GM18520 (cell line): Measurements from ENCODE around the gene CMIP.

Experiments used
- ATAC-seq: cut with Tn5 transposase; IDR thresholded peaks from one replicate; pipeline ENCODE4 v1.9.1; 2021; ENCODE audit not compliant: unreplicated experiment

The CMIP gene

DNA sequence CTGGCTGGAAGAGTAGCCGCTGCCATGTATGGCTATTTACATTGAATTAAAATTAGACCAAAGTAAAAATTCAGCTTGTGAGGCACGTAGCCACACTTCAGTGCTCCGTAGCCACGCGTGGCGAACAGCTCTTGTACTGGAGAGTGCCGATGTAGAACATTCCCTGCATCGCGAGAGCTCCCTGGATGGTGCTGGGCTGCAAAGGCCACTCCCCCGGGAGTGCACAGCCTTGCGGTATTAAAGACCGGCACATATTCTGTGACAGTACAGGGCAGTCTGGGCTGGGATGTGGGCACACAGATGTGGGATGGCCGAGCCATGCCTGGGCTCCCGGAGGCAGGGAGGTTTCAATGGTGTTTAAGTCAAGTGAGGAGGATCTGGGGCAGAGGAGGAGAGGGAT, 102.2 kb downstream of the CMIP start:
- no peak for ATAC-seq

DNA sequence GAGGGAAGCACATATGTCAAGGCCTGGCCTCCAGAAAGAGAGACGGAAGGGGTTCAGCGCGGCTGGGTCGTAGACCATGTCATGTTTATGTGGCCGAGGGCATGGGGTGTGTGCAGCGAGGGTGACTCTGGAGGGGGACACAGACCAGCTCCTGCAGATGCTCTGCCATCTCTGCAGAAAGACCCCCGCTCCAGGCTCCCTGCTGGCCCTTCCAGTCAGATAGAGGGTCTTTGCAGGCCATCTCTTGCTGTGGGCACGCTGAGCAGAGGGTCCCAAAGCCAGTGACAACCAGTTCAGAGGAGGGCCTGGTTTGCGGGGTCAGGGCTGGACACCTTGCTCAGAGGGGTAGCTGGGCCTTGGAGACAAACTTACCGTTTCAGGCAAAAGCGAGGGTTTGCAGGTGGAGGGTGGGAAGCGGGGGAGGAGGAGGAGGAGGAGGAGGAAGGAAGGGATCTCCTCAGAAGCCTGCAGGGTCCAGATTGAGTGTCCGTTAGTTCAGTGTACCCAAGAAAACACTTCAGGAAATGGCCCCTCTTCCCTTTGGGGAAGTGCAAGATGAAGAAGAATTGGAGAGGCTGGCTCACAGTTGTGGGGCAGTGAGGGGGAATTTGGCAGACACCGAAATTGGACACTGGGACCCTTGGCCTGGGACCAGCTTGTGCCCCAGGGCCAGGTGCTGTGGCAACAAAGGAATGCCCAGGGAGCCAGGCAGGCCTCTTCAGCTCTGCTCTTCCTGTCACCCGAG, 102.8 kb downstream of the CMIP start:
- no peak for ATAC-seq

DNA sequence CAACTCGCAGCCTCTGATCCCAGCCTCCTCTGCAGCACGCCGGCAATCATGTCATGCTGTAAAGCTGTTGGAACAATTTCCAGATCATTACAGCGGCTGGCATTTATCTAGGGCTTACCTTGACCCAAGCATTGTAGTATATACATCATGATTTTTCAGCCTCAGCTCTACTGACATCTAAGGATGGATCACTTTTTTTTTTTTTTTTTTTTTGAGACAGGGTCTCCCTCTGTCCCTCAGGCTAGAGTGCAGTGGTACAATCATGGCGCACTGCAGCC, 103.3 kb downstream of the CMIP start:
- no peak for ATAC-seq

DNA sequence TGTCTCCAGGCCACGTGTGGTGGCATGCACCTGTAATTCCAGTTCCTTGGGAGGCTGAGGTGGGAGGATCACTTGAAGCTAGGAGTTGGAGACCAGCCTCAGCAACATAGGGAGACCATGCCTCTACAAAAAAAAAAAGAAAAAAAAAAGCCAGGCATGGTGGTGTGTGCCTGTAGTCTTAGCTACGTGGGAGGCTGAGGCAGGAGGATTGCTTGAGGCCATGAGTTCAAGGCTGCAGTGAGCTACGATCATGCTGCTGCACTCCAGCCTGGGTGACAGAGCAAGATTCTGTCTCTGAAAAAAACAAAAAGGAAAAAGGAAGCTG, 103.9 kb downstream of the CMIP start:
- no peak for ATAC-seq

DNA sequence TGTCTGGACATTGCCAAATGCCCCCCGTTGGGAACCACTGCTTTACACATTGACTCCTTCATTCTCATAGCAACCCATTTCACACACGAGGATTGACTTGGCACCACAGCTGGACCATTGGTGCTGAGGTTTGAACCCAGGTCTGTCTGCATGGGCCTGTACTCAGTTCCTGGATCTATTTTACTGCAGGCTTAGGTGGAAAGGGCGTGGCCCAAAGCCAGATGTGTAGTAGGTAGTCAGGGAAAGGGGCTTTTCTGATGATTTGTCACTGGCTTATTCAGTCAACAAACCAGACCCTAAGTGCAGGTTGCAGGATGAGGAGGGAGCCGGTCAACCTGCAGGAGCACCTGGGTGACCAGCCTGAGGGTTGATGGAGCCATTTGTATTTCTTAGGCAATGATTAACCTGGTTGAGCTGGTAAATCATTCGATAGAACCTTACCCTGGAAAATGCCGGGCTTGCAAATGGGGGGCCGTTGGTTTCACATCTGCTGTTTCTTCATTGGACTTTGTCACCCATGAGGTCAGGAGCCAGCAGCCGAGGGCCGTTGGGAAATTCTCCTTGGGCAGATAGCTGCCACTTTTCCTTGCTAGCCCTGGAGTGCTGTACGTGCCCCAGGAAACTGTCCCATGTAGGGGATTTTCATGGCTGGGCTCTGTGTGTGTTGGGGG, 104.4 kb downstream of the CMIP start:
- no peak for ATAC-seq

DNA sequence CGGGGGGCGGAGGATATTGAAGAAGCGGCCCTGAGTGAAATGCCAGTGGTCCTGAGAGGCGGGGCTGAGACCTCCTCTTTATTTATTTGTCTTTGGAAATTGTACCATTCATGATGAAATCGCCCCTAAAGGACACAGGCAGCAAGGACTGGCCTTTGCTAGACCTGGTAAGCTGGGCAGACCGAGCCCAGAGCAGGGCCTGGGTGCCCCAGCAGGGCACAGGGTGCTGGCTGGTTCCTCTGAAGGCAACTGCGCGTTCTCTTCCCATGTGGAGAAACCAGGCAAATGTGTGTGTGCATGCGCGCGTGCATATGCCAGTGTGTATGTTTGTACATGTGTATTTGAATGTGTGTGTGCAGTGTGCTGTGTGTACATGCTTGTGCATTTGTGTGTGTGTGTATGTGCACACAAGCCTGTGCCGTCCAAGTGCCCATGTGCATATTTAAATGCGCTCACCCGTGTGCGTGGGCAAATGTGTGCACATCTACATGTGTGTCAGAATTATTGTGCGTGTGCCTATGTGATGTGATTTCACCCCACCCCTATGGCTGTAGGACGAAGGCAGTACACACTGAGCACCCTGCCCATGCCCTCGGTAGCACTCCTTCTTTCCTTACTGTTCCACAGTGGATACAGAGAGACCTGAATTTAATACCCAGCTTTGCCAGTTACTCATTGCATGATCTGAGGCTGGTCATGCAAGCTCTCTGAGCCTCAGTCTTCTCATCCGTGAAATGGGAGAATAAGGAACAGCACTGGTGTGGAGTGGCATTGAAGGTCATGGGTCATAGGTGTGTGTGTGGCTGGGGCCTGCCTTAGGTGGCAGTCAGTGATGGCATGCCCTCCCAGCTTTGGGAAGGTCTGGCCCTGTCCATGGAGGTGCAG, 105.2 kb downstream of the CMIP start:
- no peak for ATAC-seq

DNA sequence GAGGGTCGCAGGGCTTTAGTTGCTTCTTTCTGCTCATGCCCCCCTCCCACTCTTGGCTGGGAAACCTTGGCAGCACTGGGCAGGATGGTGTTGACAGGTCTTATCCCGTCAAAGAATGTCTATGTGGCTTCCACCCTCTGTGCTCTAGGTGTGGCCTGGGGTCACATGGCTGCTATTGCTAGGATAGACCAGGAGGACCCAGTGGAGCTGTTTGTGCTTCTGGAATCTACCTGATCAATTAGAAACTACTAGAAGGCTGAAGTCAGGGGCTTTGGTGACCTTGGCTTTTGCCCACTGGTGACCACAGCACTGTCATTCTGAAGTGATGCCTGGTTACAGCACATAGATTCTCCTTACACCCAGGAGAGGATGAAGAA, 105.8 kb downstream of the CMIP start:
- no peak for ATAC-seq

DNA sequence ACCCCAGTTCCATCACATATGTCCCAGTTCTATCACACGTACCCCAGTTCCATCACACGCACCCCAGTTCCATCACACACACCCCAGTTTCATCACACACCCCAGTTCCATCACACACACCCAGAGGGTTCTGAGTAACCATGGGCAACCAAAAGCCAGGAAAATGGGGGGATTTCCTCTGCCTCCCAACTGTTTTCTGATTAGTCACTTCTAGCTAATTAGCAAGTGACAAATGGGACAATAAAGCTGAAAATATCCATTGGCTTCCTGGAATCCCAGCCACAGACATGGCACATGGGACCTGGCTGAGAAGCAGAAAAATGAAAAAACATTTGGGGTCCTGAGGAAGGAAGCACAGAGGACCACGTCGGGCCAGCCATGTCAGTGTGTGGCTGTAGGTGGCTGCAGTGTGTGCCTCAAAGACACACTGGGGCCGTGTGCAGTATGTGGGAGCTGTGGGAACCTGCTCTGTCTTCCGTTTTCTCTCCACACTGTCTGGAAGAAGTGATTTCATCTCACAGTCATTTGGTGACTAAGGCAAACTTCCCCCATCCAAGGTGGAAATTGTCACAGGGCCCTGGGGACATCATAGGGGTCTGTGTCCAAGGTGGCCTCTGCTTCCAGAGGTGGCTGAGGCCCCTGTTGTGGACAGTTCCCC, 106.7 kb downstream of the CMIP start:
- ATAC-seq, result no peak

DNA sequence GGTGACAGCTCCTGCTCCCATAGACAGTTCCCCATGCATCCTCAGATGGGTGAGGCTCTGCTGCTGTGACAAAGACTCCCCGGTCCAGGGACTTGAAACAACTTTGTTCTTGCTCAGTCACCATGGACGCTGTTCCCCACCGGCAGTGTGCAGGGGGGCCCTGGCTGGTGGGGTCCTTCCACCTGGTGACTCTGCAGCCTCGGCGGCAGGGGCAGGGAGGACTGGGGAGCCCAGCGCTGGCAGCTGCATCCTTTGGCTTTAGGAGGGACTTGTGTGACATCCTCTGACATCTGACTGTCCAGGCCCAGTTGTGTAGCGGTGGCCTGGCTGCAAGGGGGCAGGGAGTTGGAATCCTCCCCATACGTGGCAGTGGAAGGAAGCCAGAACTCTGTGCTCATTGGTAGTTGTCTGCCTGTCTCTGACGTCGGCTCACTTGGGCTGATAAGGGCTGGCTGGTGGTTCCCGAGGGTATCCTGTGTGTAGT, 107.3 kb downstream of the CMIP start:
- ATAC-seq, result no peak

DNA sequence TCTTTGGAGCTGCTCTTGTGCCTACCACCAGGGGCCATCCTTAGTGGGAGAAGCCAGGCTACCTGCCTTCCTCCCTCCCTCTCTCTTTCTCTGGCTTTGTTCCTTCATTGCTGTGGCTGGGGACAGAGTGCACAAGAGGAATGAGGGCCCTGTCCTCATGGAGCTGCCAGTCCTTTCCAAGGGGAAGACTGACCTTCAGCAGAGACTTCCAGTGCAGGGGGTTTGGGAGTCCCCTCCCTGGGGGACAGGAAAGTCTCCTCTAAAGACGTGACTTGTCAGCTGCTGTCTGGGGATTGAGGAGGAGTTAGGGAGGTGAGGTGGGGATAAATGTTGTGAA, 108.1 kb downstream of the CMIP start:
- ATAC-seq, result no peak

DNA sequence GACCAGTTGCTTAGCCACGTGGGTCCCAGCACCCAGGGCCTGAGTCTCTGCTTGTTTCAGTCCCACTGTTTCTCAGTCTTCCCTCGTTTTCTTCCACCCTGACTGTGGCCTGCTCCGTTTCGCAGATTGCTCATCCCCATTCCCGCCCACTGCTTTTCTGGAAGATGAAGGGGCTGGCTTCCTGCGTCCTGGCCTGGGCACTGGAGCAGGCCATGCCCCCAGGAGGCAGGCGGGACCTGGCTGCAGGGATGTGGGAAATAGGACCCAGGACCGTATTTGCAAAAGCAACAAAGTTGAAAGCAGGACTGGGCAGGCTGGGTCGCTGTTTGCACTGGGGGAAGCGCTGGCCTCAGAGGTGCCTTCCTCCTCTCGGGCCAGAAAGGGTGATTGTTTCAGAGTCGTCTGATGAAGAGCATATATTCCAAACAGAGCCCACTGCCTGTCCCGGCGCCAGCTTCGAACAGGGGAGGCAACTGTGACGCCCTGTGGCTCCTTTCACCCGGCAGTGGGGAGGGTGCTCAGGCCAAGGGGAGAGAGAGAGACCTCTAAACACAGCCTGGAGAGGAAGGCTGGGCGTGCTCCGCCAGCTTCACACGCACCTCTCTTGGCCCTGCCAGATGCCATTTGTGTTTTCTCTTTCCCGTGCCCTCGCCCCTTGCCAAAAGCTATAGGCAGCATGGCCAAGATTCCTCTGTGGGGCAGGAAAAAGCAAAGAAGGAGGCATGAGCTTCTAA, 108.6 kb downstream of the CMIP start:
- no peak for ATAC-seq

DNA sequence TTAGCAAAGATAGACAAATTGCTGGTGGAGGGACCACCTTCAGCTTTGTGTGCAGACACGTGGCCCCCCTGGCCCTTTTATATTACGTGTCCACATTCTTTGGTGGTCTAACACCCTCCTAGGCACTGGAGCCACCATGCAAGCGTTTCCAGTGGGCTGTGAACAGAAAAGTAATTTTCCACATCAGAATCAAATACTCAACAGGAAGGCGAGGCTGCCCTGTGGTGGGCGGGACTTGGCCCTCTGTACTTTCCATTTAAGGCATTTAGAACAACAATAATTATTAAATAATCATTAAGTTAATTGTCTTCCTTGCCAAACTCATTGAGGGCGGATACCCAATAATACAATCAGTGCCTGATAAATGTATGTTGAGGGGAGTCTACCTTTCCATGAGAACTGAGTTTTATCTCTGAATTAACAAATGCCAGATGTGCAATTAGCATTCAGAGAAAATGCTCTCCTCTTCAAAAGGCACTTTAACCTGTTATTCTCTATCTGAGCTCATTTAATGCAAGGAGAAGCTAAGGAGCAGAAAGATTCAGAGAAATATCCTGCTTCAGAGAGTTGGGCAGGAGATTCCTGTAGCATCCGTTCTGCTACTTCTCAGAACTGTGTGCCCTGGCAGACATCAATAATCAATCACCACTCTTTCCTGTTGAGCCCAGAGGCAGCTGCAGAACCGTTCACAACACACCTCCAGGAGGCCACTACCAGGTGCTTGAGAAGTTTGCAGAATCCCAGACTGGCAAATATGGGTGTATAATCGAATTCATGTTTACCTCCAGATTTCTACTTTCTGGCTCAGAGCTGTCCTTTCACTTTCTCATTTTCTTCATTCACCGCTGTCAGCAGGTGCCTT, 109.4 kb downstream of the CMIP start:
- no peak for ATAC-seq

DNA sequence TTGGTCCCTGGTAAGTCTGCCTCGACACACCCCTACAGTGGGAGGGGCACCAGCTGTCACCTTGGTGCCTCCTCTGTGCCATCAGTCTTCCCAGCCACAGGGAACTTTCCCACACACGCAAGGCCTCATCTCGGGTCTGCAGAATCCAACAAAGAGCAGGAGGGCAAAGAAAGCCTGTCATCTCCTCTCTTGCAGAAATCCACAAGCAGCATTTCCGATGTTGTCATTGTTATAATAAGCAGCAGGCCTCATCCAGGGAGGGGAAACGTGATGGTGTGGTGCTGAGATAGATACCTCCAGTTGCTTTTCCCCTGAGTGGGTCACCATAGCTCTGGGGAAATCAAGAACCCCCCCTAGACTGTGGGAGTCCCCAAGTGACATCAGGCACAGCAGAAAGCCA, 110.4 kb downstream of the CMIP start:
- ATAC-seq, result no peak

DNA sequence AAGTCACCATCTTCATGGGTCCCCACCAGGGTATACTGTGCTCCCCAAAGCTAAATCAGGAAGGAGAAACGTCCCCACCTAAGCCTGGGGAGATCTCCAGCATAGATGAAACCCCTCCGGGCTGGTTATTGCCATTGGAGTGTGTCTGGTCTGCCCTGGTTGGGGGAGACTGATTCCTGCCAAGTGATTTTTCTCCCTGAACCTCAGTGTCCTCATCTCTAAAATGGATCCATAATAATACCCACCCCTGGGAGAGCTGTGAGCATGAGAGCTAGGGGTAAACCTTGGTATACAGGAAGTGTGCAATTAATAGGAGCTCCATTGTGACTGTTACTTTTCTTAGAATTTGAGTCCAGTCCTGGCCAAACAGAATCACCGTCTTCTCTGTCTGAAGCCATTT, 111.1 kb downstream of the CMIP start:
- no peak for ATAC-seq

DNA sequence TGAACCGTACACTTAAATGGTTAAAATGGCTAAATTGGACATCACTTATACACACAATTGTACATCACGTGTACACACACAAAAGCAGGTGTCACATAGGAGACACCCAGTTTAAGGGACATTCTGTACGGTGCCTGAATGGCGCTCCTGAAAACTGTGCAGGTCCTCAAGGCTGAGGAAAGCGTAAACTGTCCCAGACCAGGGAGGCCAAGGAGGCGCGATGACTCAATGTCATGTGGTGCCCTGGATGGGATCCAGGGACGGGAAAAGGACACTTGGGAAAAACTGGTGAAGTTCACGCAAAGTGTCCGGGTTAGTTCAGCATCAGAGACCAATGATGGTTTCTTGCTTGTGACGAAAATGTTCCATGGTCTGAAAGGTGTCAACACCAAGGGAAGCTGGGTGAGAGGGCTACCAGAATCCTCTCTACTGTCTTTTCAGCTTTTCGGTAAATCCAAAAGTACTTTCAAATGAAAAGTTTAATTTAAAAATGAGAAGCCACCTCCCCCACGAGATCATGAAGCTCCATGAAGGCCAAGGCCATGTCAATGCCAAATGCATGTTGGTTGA, 112.2 kb downstream of the CMIP start:
- no peak for ATAC-seq

DNA sequence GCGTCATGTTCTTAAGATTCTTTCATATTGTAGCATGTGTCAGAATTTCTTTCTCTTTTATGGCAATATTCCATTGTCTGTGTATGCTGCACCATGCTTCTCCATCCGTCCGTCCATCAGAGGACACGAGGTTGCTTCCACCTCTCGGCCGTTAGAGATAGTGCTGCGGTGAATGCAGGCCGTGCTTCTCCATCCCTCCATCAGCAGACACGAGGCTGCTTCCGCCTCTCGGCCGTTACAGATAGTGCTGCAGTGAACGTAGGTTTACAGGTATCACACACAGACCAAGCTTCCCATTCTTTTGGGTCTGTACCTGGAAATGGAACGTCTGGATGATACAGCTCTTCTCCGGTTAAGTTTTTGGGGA, 113.5 kb downstream of the CMIP start:
- ATAC-seq, result no peak

DNA sequence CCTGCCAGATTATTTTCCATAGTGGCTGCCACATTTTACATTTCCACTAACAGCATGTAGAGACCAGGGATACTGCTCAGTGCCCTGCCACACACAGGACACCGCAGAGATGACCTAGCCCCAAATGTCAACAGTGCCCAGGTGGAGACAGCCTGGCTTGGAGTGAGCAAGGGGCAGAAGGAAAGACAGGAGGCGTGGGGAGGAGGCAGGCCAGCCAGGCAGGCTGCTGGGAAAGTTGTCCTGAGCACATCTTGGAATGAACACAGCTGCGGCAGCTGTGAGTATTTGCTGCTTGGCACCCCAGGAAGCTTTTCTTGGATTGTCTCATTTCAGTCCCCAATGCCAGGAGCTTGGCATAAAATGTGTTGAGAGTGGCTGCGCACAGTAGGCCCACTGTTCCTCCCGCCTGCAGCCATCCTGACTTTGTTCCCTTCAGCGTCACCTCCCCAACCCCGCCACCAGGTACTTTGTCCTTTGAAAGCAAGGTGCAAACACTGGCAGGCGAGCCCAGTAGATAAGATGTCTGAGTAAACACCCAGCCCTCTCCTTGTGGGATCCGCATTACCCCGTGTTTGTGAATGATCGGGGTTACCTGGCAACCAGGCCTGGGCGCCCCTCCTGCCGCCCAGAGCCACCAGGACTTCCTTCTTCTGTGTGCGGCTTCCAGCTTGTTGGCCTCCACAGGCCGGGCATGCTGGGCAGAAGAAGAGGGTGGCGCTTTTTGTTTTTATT, 114.0 kb downstream of the CMIP start:
- ATAC-seq, result no peak

DNA sequence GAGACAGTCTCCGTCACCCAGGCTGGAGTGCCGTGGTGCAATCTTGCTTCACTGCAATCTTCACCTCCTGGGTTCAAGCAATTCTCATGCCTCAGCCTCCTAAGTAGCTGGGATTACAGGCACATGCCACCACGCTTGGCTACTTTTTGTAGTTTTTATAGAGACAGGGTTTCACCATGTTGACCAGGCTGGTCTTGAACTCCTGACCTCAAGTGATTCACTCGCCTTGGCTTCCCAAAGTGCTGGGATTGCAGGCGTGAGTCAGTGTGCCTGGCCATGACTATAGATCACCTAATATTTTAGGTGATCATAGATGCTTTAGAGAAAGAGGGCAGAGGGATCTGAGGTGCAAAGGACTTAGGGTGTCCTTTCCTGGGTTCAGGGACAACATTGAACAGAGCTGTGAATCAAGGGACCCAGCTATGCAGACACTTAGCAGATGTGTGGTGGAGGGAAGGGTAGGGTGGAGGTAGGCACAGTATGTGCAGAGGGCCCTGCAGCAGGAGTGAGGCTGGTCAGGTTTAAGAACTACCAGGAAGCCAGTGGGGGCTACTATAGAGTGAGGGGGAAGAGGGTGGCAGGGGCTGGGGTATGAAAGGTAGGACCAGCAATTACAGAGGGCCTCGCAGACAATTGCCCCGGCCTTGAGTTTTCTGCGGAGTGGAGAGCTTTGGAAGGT, 116.5 kb downstream of the CMIP start:
- no peak for ATAC-seq
